K562 (cell line): ENCODE data around the gene ABCC1. TPM values are rescaled to one million over a fixed set of nuclear protein-coding genes. Genes with fewer than 3 reads are reported as not detected.

Experiments used
- ATF7 ChIP-seq: fragments of 450-650 bp; IDR thresholded peaks from 2 replicates; pipeline ENCODE4 v1.7.1; 2014; ENCODE audit warnings: mild to moderate bottlenecking, moderate library complexity
- CHD7 ChIP-seq: fragments of 200-600 bp; sonication (generic); IDR thresholded peaks from one replicate; pipeline ENCODE4 v1.6.1; 2012; ENCODE audit warnings: mild to moderate bottlenecking, low read depth, low read length, inconsistent platforms
- CTCF ChIP-seq, 3 experiments: IDR thresholded peaks in 2 of 3; conservative IDR thresholded peaks in 1 of 3; 2 replicates each; pipeline ENCODE4 v1.5.1; 2011 to 2012; ENCODE audit warnings: low read length in 3 of 3, mild to moderate bottlenecking in 3 of 3, control low read depth in 2 of 3, improper control_type of control experiment in 1 of 3, inconsistent platforms in 1 of 3, low read depth in 1 of 3, mixed read lengths in 1 of 3, moderate library complexity in 1 of 3; ENCODE audit not compliant: insufficient read depth in 2 of 3
- MNT ChIP-seq, 2 experiments: fragments of 450-650 bp; conservative IDR thresholded peaks; 2 replicates each; pipeline ENCODE4 v1.6.1; 2017; ENCODE audit warnings: mild to moderate bottlenecking in 2 of 2, moderate library complexity in 2 of 2
- NFE2 ChIP-seq: IDR thresholded peaks from 2 replicates; pipeline ENCODE4 v1.6.1; 2014; ENCODE audit warnings: antibody characterized with exemption, low read depth
- PCBP2 ChIP-seq: fragments of 200-400 bp; formaldehyde crosslinking; IDR thresholded peaks from 2 replicates; pipeline ENCODE4 v1.6.1; 2018; ENCODE audit warnings: low read length, low read depth, mild to moderate bottlenecking, moderate library complexity; ENCODE audit not compliant: poor library complexity, severe bottlenecking
- RBM14 ChIP-seq: fragments of 200-400 bp; formaldehyde crosslinking; IDR thresholded peaks from 2 replicates; pipeline ENCODE4 v1.6.1; 2018; ENCODE audit warnings: low read depth, mild to moderate bottlenecking, low read length, moderate library complexity, borderline replicate concordance; ENCODE audit not compliant: insufficient read depth
- ZNF146 ChIP-seq: IDR thresholded peaks from one replicate; pipeline ENCODE4 v1.6.1; 2018; ENCODE audit warnings: missing compliant biosample characterization; ENCODE audit not compliant: unreplicated experiment
- ZNF280B ChIP-seq: fragments of 250-450 bp; sonication (Bioruptor Pico); IDR thresholded peaks from 2 replicates; pipeline ENCODE4 v1.5.1; 2021; ENCODE audit warnings: mild to moderate bottlenecking
- polyA plus RNA-seq, 8 experiments: library from polyadenylated mRNA; depleted of rRNA in 4 of 8; stranded (reverse) in 5 of 8; unstranded in 3 of 8; fragments of >200 nt; fragmentation: Nextera tagmentation in 2 of 8; fragmentation: Illumina TruSeq in 1 of 8; extraction: Ambion mirVana in 2 of 8; extraction: Trizol in 1 of 8; gene quantifications; 2 replicates each; pipeline versions ENCODE4 v1.2.1 to v1.2.3, GENCODE V29; 2011 to 2014; ENCODE audit warnings: inconsistent platforms in 1 of 8, missing spikeins in 1 of 8
- total RNA-seq, 7 experiments: library from RNA; depleted of rRNA in 6 of 7; stranded (reverse); fragments of >200 nt in 6 of 7; fragmentation: Illumina TruSeq in 2 of 7; extraction: Trizol in 2 of 7; gene quantifications; 2 replicates each; pipeline versions ENCODE4 v1.2.1 to v1.2.3, GENCODE V29; 2011 to 2021; ENCODE audit warnings: low replicate concordance in 1 of 7

ABCC1 gene
- total and polyA plus RNA-seq, 9 of the 15 experiments (the other 6 are each of a cell fraction or from before 2014, with no cell fraction given), result 3.9 to 41.6 (median 10.0) TPM

GRCh38 chr16:15988268-15989013, 39.0 kb downstream of the ABCC1 start (continued):
- TF ChIP-seq CTCF (IDR thresholded peaks at IDR 0.05 in 2 of 3, conservative IDR thresholded peaks at IDR 0.05 in 1 of 3; ENCODE audit: insufficient read depth in 2 of 3, low read depth in 1 of 3, low read length in 3 of 3), result no peak
- TF ChIP-seq ZNF146 (CRISPR knock-in tag), result no peak
- no peak for TF ChIP-seq ZNF280B (CRISPR knock-in tag)
- peak; percentile 98 for TF ChIP-seq NFE2
- TF ChIP-seq CHD7, result no peak
- TF ChIP-seq PCBP2, result no peak
- TF ChIP-seq RBM14, result no peak
- peak; percentile 86 to 87 for TF ChIP-seq MNT (conservative IDR thresholded peaks at IDR 0.05)
- peak; percentile 58 for TF ChIP-seq ATF7
